ENCODE results near the gene SPSB4. TPM values are rescaled to one million over a fixed set of nuclear protein-coding genes. Genes with fewer than 3 reads are reported as not detected.

The SPSB4 gene
- total and polyA plus RNA-seq, 10 donors: 0.87 to 10.7 (median 5.9) TPM

DNA sequence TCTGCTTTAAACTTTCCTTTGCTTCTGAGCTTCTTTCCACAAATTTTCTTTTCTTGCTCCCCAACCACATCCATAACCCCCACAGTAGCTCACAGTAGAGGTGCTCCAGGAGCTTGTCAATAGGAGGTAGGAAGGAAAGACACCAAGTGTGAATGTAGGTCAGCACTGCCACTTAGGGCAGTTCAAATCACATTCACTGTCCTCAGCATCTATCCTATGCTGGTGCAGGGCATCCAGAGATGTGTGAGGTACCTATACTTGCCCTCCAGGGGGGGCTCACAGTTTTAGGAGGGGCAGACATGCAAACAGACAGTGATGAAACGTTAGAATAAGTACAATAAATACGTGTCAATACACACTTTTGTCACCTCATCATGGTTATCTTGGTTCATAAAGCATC, 1.5 kb upstream of the SPSB4 start:
- H3K4me1 ChIP-seq: peaks cover 3 to 36% (median 23%) of the 10 kb centered on the region in 6 donors
- H3K27me3 ChIP-seq (replicated peaks in 1 of 7): peaks cover 3 to 89% (median 31%) of the 10 kb centered on the region in 7 donors
- no peak for DNase-seq
- no peaks in the 10 kb centered on the region for H3K9me3 ChIP-seq
- TF ChIP-seq, protein P1, sequence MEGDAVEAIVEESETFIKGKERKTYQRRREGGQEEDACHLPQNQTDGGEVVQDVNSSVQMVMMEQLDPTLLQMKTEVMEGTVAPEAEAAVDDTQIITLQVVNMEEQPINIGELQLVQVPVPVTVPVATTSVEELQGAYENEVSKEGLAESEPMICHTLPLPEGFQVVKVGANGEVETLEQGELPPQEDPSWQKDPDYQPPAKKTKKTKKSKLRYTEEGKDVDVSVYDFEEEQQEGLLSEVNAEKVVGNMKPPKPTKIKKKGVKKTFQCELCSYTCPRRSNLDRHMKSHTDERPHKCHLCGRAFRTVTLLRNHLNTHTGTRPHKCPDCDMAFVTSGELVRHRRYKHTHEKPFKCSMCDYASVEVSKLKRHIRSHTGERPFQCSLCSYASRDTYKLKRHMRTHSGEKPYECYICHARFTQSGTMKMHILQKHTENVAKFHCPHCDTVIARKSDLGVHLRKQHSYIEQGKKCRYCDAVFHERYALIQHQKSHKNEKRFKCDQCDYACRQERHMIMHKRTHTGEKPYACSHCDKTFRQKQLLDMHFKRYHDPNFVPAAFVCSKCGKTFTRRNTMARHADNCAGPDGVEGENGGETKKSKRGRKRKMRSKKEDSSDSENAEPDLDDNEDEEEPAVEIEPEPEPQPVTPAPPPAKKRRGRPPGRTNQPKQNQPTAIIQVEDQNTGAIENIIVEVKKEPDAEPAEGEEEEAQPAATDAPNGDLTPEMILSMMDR (IDR thresholded peaks at IDR 0.05 in 8 of 11, conservative IDR thresholded peaks at IDR 0.05 in 3 of 11): no peak
- TF ChIP-seq POLR2A (IDR thresholded peaks at IDR 0.05) (no peak), POLR2AphosphoS5 (IDR thresholded peaks at IDR 0.05) (no peak)
- no peaks in the 10 kb centered on the region for H3K36me3 ChIP-seq
- 12 to 44% (median 37%) methylated on average over 2 of the region's 2 CpGs for WGBS, 5 donors
- no peak overlapping the region for H3K27ac ChIP-seq
- intact Hi-C loops (cut with DNase I; ENCODE audit: low total_unique reads): no loop called here
- H3K4me3 ChIP-seq: no peak overlapping the region

DNA sequence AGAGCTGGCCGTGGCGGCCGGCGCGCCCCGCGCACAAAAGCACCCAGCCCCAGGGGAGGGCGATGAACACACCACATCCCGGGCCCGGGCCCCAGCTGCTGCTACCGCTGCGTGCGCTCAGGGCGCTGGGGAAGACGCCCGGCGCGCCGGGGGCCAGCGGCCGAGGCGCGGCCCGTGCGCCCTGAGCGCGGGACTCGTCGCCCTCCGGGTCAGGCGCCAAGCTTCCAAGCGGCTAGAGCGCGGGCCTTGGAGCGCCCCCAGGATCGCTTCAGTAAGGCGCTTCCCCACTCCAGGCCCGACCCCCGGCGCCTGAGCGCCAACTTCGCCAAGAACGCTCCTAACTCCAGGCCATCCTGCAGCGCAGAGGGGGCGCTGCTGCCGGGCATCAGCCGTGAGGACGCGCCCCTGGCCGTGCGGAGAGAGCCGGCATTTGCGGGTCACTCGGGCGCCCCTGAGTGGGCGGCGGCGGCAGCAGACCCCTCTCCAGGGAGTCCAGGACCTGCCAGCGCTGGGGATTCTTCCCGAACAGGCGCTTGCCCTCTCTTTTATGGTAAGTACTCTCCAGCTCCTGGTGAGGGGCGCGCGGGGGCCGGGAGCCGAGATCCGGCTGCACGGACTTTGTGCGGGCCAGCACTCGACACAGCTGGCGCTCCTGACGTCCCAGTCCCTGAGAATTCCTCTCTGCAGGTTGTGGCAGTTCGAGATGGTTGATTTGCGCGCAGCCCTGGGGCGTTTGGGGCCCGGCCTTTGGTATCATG, 475 bp downstream of the SPSB4 start:
- H3K4me3 ChIP-seq: peak overlapping the region; percentile 9 to 69 (median 40)
- intact Hi-C loops (cut with DNase I; ENCODE audit: low total_unique reads): no loop called here
- WGBS, 5 donors: 1 to 5% (median 1%) methylated on average over 16 to 77 of the region's 77 CpGs
- H3K9me3 ChIP-seq: no peaks in the 10 kb centered on the region
- DNase-seq: no peak
- peak overlapping the region in 4 of 8 donors; percentile 24 to 50 (median 38) for H3K27ac ChIP-seq
- H3K27me3 ChIP-seq (replicated peaks in 1 of 7): peaks cover 3 to 95% (median 31%) of the 10 kb centered on the region in 7 donors
- no peaks in the 10 kb centered on the region for H3K36me3 ChIP-seq
- peaks cover 3 to 36% (median 23%) of the 10 kb centered on the region in 6 donors for H3K4me1 ChIP-seq
- no peak for TF ChIP-seq POLR2AphosphoS5 (IDR thresholded peaks at IDR 0.05)
- TF ChIP-seq, protein P1 (IDR thresholded peaks at IDR 0.05 in 8 of 11, conservative IDR thresholded peaks at IDR 0.05 in 3 of 11): no peak

DNA sequence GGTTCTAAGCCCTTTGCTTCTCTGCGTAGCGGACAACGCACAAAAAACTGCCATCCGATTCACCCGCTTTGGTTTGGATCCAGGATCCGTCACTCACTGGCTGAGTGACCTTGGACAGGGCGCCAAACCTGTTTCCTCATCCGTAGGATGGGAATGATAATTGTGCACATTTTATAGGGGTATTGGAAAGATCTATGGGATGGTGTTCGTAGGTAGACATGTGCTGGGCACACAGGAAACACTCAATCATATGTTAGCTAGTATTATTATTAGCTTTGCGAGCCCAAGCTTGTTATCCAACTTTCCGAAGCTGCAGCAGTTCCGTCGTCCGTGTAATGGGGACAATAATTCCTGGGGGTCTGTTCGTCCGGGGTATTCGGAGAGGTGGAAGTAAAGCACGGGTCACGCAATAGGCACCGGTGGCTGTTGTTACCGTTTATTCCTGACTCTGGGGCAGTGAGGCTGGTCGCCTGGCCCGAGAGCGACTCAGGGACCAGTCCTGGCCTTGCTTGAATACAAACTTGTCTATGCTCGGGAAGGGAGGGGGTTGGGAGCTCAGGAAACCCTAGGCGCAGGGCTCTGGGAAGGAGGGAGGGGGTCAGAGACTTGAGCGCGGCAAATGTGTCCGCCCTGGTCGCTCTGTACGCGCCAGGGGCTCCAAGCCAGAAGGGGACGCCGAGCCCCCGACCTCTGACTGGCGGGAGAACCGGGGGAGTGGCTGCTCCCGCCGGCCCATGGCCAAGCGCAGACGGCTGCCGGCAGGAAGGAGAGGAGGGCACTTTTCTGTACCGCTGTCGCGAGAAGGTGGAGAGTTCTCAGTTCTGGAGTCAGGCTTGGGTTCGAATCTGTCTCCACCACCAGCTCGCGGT, 1.3 kb downstream of the SPSB4 start:
- WGBS, 5 donors: 2 to 5% (median 3%) methylated on average over 43 to 48 of the region's 48 CpGs
- H3K36me3 ChIP-seq: no peaks in the 10 kb centered on the region
- H3K4me1 ChIP-seq: peaks cover 3 to 36% (median 23%) of the 10 kb centered on the region in 6 donors
- DNase-seq: no peak
- peak overlapping the region in 4 of 8 donors; percentile 24 to 50 (median 39) for H3K27ac ChIP-seq
- no peaks in the 10 kb centered on the region for H3K9me3 ChIP-seq
- intact Hi-C loops (cut with DNase I; ENCODE audit: low total_unique reads): no loop called here
- peak overlapping the region in 7 of 8 donors; percentile 17 to 69 (median 42) for H3K4me3 ChIP-seq
- TF ChIP-seq, protein P1 (IDR thresholded peaks at IDR 0.05 in 8 of 11, conservative IDR thresholded peaks at IDR 0.05 in 3 of 11): no peak
- peak in 1 of 3 donors; percentile 38 for TF ChIP-seq POLR2AphosphoS5 (IDR thresholded peaks at IDR 0.05)
- H3K27me3 ChIP-seq (replicated peaks in 1 of 7): peaks cover 3 to 86% (median 31%) of the 10 kb centered on the region in 7 donors
